Gastrocnemius medialis (tissue), 4 donors: ENCODE measurements around the gene SPTSSB.

Experiments used
- POLR2A ChIP-seq, 2 donors: fragments of 450-650 bp; IDR thresholded peaks; one replicate each; pipeline ENCODE4 v1.6.1; 2017; ENCODE audit warnings: antibody characterized with exemption in 2 of 2, mild to moderate bottlenecking in 2 of 2, moderate library complexity in 2 of 2
- TF ChIP-seq, protein P1 (sequence below), 5 experiments: fragments of 450-650 bp in 3 of 5; fragments of 200-600 bp in 2 of 5; sonication (generic) in 2 of 5; IDR thresholded peaks in 4 of 5; conservative IDR thresholded peaks in 1 of 5; 1 replicate in 4 of 5; 2 replicates in 1 of 5; pipeline ENCODE4 v1.5.1; 2016 to 2019; ENCODE audit warnings: antibody characterized with exemption in 5 of 5, mild to moderate bottlenecking in 3 of 5, moderate library complexity in 3 of 5

GRCh38 chr3:161319867-161320266 lies 51.5 kb downstream of the SPTSSB start:
- TF ChIP-seq, protein P1, sequence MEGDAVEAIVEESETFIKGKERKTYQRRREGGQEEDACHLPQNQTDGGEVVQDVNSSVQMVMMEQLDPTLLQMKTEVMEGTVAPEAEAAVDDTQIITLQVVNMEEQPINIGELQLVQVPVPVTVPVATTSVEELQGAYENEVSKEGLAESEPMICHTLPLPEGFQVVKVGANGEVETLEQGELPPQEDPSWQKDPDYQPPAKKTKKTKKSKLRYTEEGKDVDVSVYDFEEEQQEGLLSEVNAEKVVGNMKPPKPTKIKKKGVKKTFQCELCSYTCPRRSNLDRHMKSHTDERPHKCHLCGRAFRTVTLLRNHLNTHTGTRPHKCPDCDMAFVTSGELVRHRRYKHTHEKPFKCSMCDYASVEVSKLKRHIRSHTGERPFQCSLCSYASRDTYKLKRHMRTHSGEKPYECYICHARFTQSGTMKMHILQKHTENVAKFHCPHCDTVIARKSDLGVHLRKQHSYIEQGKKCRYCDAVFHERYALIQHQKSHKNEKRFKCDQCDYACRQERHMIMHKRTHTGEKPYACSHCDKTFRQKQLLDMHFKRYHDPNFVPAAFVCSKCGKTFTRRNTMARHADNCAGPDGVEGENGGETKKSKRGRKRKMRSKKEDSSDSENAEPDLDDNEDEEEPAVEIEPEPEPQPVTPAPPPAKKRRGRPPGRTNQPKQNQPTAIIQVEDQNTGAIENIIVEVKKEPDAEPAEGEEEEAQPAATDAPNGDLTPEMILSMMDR (IDR thresholded peaks at IDR 0.05 in 4 of 5, conservative IDR thresholded peaks at IDR 0.05 in 1 of 5), result no peak
- TF ChIP-seq POLR2A (IDR thresholded peaks at IDR 0.05), result no peak
